Keratinocyte (primary cell): ENCODE results near the gene YWHAQ. TPM values are rescaled to one million over a fixed set of nuclear protein-coding genes. Genes with fewer than 3 reads are reported as not detected.

ENCODE experiments used
- DNase-seq: peaks from one replicate; pipeline ENCODE4 v3.0.0-alpha.2; 2011; ENCODE audit warnings: low read depth, missing footprints, low spot score
- FAIRE-seq: peaks from 2 replicates; lab custom pipeline; 2011; peaks lifted over from hg19 to GRCh38; lab: Jason Lieb, UNC
- H2AFZ ChIP-seq: 2 replicates; pipeline ENCODE4 v1.6.0; 2012; ENCODE audit warnings: low read length, control low read depth, inconsistent platforms; ENCODE audit not compliant: control insufficient read depth
- H3K27ac ChIP-seq: 2 replicates; pipeline ENCODE4 v1.5.1; 2011; ENCODE audit warnings: low read length; ENCODE audit not compliant: control insufficient read depth, insufficient read depth
- H3K27me3 ChIP-seq: 3 replicates; pipeline ENCODE4 v1.6.0; 2011; ENCODE audit warnings: low read length; ENCODE audit not compliant: control insufficient read depth, insufficient read depth; ENCODE audit errors: extremely low read depth
- H3K36me3 ChIP-seq, 2 experiments: 2 replicates in 1 of 2; 3 replicates in 1 of 2; pipeline ENCODE4 v1.5.1; 2011; ENCODE audit warnings: low read length in 2 of 2, mild to moderate bottlenecking in 1 of 2; ENCODE audit not compliant: control insufficient read depth in 2 of 2, insufficient read depth in 2 of 2; ENCODE audit errors: extremely low read depth in 1 of 2
- H3K4me1 ChIP-seq: 3 replicates; pipeline ENCODE4 v1.5.1; 2011; ENCODE audit warnings: low read length; ENCODE audit not compliant: control insufficient read depth, insufficient read depth; ENCODE audit errors: extremely low read depth
- H3K4me2 ChIP-seq: 3 replicates; pipeline ENCODE4 v1.6.0; 2011; ENCODE audit warnings: low read depth, low read length; ENCODE audit not compliant: control insufficient read depth, insufficient read depth; ENCODE audit errors: extremely low read depth
- H3K4me3 ChIP-seq, 3 experiments: fragments of 200-600 bp in 1 of 3; sonication (generic) in 1 of 3; 2 replicates in 2 of 3; 3 replicates in 1 of 3; pipeline ENCODE4 v1.5.1; 2011 to 2016; ENCODE audit warnings: low read length in 3 of 3, mild to moderate bottlenecking in 3 of 3, control low read depth in 2 of 3, inconsistent platforms in 1 of 3, low read depth in 1 of 3, mixed read lengths in 1 of 3, mixed run types in 1 of 3, moderate library complexity in 1 of 3; ENCODE audit not compliant: control insufficient read depth in 2 of 3, insufficient read depth in 2 of 3; ENCODE audit errors: extremely low read depth in 1 of 3
- H3K79me2 ChIP-seq: 2 replicates; pipeline ENCODE4 v1.6.0; 2012; ENCODE audit warnings: low read length; ENCODE audit not compliant: control insufficient read depth, insufficient read depth
- H3K9ac ChIP-seq: 3 replicates; pipeline ENCODE4 v1.6.0; 2011; ENCODE audit warnings: low read length; ENCODE audit not compliant: control insufficient read depth, insufficient read depth; ENCODE audit errors: extremely low read depth
- H3K9me1 ChIP-seq: 3 replicates; pipeline ENCODE4 v1.6.0; 2011; ENCODE audit warnings: low read length; ENCODE audit not compliant: control insufficient read depth, insufficient read depth; ENCODE audit errors: extremely low read depth
- H3K9me3 ChIP-seq: 2 replicates; pipeline ENCODE4 v1.5.1; 2012; ENCODE audit warnings: low read depth, low read length; ENCODE audit not compliant: control insufficient read depth
- H4K20me1 ChIP-seq: 3 replicates; pipeline ENCODE4 v1.6.0; 2011; ENCODE audit warnings: low read length; ENCODE audit not compliant: control insufficient read depth, insufficient read depth; ENCODE audit errors: extremely low read depth
- CTCF ChIP-seq, 3 experiments: IDR thresholded peaks in 1 of 3; conservative IDR thresholded peaks in 1 of 3; optimal IDR thresholded peaks in 1 of 3; 2 replicates in 2 of 3; 3 replicates in 1 of 3; pipeline versions ENCODE3 to v1.5.1; 2011; ENCODE audit warnings: low read length in 3 of 3, mild to moderate bottlenecking in 3 of 3, moderate library complexity in 2 of 3, control low read depth in 1 of 3, inconsistent platforms in 1 of 3; ENCODE audit not compliant: insufficient read depth in 2 of 3; ENCODE audit errors: extremely low read depth in 1 of 3
- EZH2 ChIP-seq: IDR thresholded peaks from one replicate; pipeline ENCODE4 v1.6.1; 2012; ENCODE audit warnings: inconsistent platforms, mild to moderate bottlenecking, low read length, moderate library complexity
- dilution Hi-C: fragments of 300-500 bp; cut with MboI; formaldehyde crosslinking; loops from one replicate; pipeline ENCODE4 v1.7.0; 2020; ENCODE audit warnings: low sequenced_read_pairs; ENCODE audit not compliant: extremely low pct_ligation_motif_present
- polyA plus RNA-seq, 5 experiments: library from polyadenylated mRNA; depleted of rRNA in 3 of 5; stranded (reverse) in 3 of 5; stranded (forward) in 1 of 5; unstranded in 1 of 5; fragments of >200 nt; gene quantifications; 1 replicate in 1 of 5; 2 replicates in 3 of 5; 3 replicates in 1 of 5; pipeline versions ENCODE4 v1.2.1 to v1.2.3, GENCODE V29; 2011 to 2012; ENCODE audit warnings: missing spikeins in 2 of 5, low read depth in 1 of 5, low replicate concordance in 1 of 5

YWHAQ gene
- polyA plus RNA-seq, 1 donor (not counting 4 experiments of a cell fraction or from before 2014, with no cell fraction given) = 593 TPM

- Histone ChIP-seq H3K27ac (no peak overlapping the region), H3K4me2 (no peak overlapping the region), H2AFZ (no peak overlapping the region), H3K4me3 (no peak overlapping the region), H3K9ac (no peak overlapping the region), H3K36me3 (no peaks in the 10 kb centered on the region), H4K20me1 (no peaks in the 10 kb centered on the region), H3K27me3 (peaks cover 4% of the 10 kb centered on the region), H3K9me3 (no peaks in the 10 kb centered on the region), H3K79me2 (no peaks in the 10 kb centered on the region), H3K9me1 (no peaks in the 10 kb centered on the region), H3K4me1 (no peaks in the 10 kb centered on the region)
- FAIRE-seq (no peak), DNase-seq (no peak)
- TF ChIP-seq CTCF (optimal IDR thresholded peaks at IDR 0.05 in 1 of 3, IDR thresholded peaks at IDR 0.05 in 1 of 3, conservative IDR thresholded peaks at IDR 0.05 in 1 of 3; ENCODE audit: extremely low read depth in 1 of 3, insufficient read depth in 2 of 3, low read length in 3 of 3) (no peak), EZH2 (no peak)
- dilution Hi-C loops = no loop called here
These were observed 37.0 kb upstream of the YWHAQ start for GRCh38 chr2:9667826-9668225.

DNA sequence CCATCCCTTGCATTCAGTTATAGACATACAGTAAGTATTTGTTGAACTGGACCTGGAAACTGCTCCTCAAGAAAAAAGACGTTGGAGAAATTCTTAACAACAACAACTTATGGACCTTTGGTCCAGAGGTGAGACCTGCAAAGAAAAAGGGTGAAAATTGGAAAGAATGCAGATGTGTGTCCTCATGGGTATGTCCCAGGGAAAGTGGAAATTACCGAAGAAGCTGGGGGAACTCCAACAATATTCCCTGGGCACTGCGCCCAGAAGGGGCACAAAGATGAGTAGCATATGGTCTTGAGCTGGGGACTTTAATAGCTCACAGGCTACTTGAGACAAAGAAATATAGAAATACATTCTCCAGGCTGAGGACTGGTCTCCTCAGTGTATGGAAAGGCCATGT, 35.5 kb upstream of the YWHAQ start:
- no peak for FAIRE-seq
- no peaks in the 10 kb centered on the region for H3K4me1 ChIP-seq
- dilution Hi-C loops = no loop called here
- no peaks in the 10 kb centered on the region for H4K20me1 ChIP-seq
- H3K9me3 ChIP-seq = no peaks in the 10 kb centered on the region
- no peak overlapping the region for H2AFZ ChIP-seq
- H3K36me3 ChIP-seq = no peaks in the 10 kb centered on the region
- DNase-seq = no peak
- H3K27ac ChIP-seq = no peak overlapping the region
- H3K9ac ChIP-seq = no peak overlapping the region
- H3K4me3 ChIP-seq = no peak overlapping the region
- H3K79me2 ChIP-seq = no peaks in the 10 kb centered on the region
- TF ChIP-seq CTCF (optimal IDR thresholded peaks at IDR 0.05 in 1 of 3, IDR thresholded peaks at IDR 0.05 in 1 of 3, conservative IDR thresholded peaks at IDR 0.05 in 1 of 3; ENCODE audit: extremely low read depth in 1 of 3, insufficient read depth in 2 of 3, low read length in 3 of 3) = no peak
- no peak for TF ChIP-seq EZH2
- H3K9me1 ChIP-seq = no peaks in the 10 kb centered on the region
- H3K27me3 ChIP-seq = peaks cover 4% of the 10 kb centered on the region
- no peak overlapping the region for H3K4me2 ChIP-seq
